GDM1 (cell line): ENCODE results near the gene GTF2H4.
A peak's percentile ranks its signal among the peaks of the same experiment; 100 is the strongest.
"Not testable (repeated sequence)": the region's sequence is repeated elsewhere in the genome, so short reads cannot be mapped to it uniquely, and the experiment has no call there.

ENCODE experiments used
- DNase-seq: peaks from one replicate; lab custom pipeline; 2025; lab: John Stamatoyannopoulos, UW

GTF2H4 gene

GRCh38 chr6:30895343-30895742 lies 12.7 kb upstream of the GTF2H4 start:
- no peak for DNase-seq

GRCh38 chr6:30896541-30896940 lies 11.5 kb upstream of the GTF2H4 start:
- DNase-seq = no peak

- DNase-seq = no peak
Measured at GRCh38 chr6:30897882-30898281, 10.1 kb upstream of the GTF2H4 start.

- DNase-seq = no peak
Measured at GRCh38 chr6:30898750-30899360, 9.2 kb upstream of the GTF2H4 start.

- DNase-seq = no peak
Measured at GRCh38 chr6:30900863-30901417, 7.1 kb upstream of the GTF2H4 start.

- DNase-seq = no peak
Measured at GRCh38 chr6:30901436-30901835, 6.6 kb upstream of the GTF2H4 start.

GRCh38 chr6:30902196-30902595 lies 5.8 kb upstream of the GTF2H4 start:
- DNase-seq = not testable (repeated sequence)

- DNase-seq = no peak
Measured at GRCh38 chr6:30902709-30903108, 5.3 kb upstream of the GTF2H4 start.

GRCh38 chr6:30903236-30903635 lies 4.8 kb upstream of the GTF2H4 start:
- DNase-seq = no peak

- DNase-seq = not testable (repeated sequence)
Measured at GRCh38 chr6:30907290-30907757, 683 bp upstream of the GTF2H4 start.

GRCh38 chr6:30908700-30909099 lies 693 bp downstream of the GTF2H4 start:
- DNase-seq = no peak

- not testable (repeated sequence) for DNase-seq
Measured at GRCh38 chr6:30910473-30910872, 2.5 kb downstream of the GTF2H4 start.

- DNase-seq = no peak
Measured at GRCh38 chr6:30912746-30913520, 4.9 kb downstream of the GTF2H4 start.

- DNase-seq = no peak
Measured at GRCh38 chr6:30913721-30914075, 5.7 kb downstream of the GTF2H4 start.

- peak; percentile 87 for DNase-seq
Measured at GRCh38 chr6:30914076-30914853, 6.3 kb downstream of the GTF2H4 start, which contains the start of gene VARS2. VARS2 (plus strand) TSS chr6:30914238; CDS start chr6:30914837, 599 bp downstream.

GRCh38 chr6:30914854-30915590 lies 7.0 kb downstream of the GTF2H4 start:
- DNase-seq = no peak

- DNase-seq = peak; percentile 33
Measured at GRCh38 chr6:30915591-30915946, 7.6 kb downstream of the GTF2H4 start.

GRCh38 chr6:30917041-30917440 lies 9.0 kb downstream of the GTF2H4 start:
- no peak for DNase-seq

GRCh38 chr6:30917487-30917886 lies 9.5 kb downstream of the GTF2H4 start:
- DNase-seq = no peak

GRCh38 chr6:30918670-30919069 lies 10.7 kb downstream of the GTF2H4 start:
- DNase-seq = peak; percentile 24

- no peak for DNase-seq
Measured at GRCh38 chr6:30922447-30922852, 14.4 kb downstream of the GTF2H4 start.
